ENCODE measurements around the gene CYP4F8.
"Not testable (repeated sequence)": the region's sequence is repeated elsewhere in the genome, so short reads cannot be mapped to it uniquely, and the experiment has no call there.

The CYP4F8 gene

GRCh38 chr19:15614507-15615379 lies at the start of gene CYP4F8:
CYP4F8 (plus strand) TSS chr19:15615218; CDS start chr19:15615617, 399 bp downstream.
- DNase-seq = no peak

- no peak for DNase-seq
Measured at GRCh38 chr19:15570420-15570819, 44.6 kb upstream of the CYP4F8 start.

DNA sequence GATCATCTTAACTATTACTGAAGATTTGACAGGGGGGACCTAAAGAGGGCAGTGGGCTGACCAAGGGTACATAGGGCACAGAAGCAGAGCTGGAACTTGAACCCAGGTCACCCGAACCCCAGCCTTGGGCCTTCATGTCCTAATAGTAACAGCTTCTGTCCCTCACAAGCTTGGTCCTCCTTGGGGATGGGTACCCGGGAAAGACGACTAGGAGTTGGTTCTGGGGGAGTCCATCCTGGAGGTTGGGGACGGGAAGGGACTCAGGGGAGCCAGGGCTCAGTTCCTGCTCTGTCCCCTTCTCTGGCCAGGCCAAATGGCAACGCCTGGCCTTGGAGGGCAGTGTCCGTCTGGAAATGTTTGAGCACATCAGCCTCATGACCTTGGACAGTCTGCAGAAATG lies 39.6 kb upstream of the CYP4F8 start:
- no peak for DNase-seq

- DNase-seq = no peak
Measured at GRCh38 chr19:15576526-15577156, 38.4 kb upstream of the CYP4F8 start.

DNA sequence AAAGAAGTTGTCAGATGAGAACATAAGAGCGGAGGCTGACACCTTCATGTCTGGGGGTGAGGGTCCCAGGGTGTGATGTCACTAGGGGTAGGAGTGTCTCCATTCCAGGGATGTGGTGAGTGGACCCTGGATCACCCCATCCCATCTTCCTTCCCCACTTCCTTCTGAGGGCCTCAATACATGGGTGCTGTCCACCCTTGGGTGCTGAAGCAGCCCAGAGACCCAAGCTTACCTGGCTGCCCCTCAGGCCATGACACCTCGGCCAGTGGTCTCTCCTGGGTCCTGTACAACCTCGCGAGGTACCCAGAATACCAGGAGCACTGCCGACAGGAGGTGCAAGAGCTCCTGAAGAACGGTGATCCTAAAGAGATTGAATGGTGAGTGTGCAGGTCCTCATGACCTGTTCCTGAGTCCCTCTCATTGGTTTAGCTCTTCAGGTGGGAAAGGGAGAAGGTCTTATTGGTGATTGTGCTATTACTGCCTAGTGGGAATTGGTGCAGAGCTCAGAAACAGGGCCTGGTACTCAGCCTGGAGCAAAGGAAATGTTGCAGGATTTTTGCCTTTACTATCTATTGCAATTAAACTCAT lies 37.7 kb upstream of the CYP4F8 start:
- no peak for DNase-seq

- DNase-seq = no peak
Measured at GRCh38 chr19:15583346-15583745, 31.7 kb upstream of the CYP4F8 start.

GRCh38 chr19:15584095-15584494 lies 30.9 kb upstream of the CYP4F8 start:
- no peak for DNase-seq

DNA sequence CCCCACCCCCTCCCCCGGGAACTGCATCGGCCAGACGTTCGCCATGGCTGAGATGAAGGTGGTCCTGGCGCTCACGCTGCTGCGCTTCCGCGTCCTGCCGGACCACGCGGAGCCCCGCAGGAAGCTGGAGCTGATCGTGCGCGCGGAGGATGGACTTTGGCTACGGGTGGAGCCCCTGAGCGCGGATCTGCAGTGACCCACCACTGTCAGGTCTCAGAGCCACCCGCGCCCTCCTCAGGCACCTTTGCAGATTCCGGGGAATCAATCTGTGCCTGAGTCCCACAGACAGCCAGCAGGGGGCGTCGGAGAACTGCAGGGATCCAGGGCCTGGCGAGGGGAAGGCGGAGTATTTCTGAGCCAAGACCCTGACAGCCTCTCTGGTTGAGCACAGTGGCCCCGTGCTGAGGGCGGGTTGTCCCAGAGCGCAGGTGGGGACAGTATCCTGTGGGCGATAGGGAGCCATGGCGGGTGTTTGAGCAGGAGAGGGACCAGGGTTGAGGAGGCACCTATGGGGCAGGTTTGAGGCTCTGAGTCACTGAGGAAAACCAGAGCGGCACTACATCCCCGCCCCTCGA lies 30.4 kb upstream of the CYP4F8 start:
- peak; percentile 0 to 12 for DNase-seq

GRCh38 chr19:15587663-15588062 lies 27.4 kb upstream of the CYP4F8 start:
- no peak for DNase-seq

DNA sequence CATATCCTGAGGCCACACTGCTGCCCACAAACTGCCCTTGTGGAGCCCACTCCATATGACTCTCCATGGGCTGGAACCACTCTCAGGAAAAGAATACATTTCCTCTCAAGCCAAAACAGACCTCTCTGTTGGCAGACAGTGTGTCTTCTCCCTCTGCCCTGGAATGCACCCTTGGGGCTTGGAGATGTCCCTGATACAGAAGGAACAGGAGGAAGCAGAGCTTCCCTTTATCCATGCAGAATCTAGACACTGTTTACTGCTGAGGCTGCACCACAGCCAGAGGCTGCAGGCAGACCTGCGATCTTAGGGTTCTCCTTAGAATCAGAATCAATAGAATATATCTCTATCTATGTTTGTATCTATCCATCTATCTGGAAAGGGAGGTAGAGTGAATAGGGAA lies 26.8 kb upstream of the CYP4F8 start:
- DNase-seq = no peak

- DNase-seq = no peak
Measured at GRCh38 chr19:15589760-15590451, 25.1 kb upstream of the CYP4F8 start.

GRCh38 chr19:15591796-15592195 lies 23.2 kb upstream of the CYP4F8 start:
- DNase-seq = no peak

DNA sequence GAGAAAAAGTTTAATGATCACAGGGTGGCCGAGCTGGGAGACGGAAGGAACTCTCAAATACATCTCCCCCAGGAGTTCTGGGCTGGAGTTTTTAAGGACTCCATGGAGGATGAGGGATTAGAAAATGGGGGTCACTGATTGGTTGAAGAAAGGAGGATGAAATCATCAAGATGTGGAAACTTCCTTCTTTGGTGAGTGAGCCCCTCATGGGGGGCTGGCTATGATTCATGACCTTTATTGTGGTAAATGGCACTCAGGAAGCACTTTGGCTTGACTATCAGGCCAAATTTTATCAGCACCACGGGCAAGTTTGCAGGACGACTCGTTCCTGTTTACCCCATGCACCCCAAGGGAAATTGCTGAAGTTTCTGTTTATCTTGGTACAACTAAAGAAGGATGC lies 22.5 kb upstream of the CYP4F8 start:
- DNase-seq = not testable (repeated sequence)

GRCh38 chr19:15593766-15594165 lies 21.3 kb upstream of the CYP4F8 start:
- DNase-seq = not testable (repeated sequence)

- no peak for DNase-seq
Measured at GRCh38 chr19:15595069-15595468, 19.9 kb upstream of the CYP4F8 start.

GRCh38 chr19:15607978-15608925 lies 6.8 kb upstream of the CYP4F8 start:
- DNase-seq = not testable (repeated sequence)

DNA sequence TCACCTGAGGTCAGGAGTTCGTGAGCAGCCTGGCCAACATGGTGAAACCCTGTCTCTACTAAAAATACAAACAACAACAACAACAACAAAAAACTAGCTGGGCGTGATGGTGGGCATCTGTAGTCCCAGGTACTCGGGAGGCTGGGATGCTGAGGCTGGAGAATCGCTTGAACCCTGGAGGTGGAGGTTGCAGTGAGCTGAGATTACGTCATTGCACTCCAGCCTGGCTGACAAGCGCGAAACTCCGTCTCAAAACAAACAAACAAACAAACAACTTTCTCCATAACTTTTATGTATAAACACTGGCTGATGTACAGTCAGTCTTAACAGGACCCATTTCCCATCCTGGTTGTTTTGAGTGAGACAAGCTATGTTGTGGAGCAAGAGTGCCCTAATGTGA lies 5.8 kb upstream of the CYP4F8 start:
- no peak for DNase-seq

DNA sequence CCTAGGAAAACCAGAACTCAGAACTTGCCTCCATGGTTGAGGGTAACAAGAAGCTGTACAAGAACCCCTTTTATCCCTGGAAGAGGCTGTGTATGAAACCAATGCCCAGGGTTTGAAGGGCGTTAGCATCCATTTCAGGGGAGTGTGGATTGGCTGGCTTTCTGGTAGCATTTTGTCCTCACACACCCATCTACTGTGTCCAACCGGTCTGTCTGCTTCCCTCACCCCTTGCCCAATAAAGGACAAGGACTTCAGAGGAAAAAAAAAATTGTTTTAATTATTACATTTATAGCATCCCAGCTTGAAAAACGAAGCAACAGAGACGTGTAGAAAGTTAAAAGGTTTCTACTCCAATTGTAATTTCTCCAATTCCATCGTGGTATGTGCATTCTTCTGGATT lies 2.7 kb upstream of the CYP4F8 start:
- DNase-seq = no peak

- no peak for DNase-seq
Measured at GRCh38 chr19:15613338-15613737, 1.7 kb upstream of the CYP4F8 start.

DNA sequence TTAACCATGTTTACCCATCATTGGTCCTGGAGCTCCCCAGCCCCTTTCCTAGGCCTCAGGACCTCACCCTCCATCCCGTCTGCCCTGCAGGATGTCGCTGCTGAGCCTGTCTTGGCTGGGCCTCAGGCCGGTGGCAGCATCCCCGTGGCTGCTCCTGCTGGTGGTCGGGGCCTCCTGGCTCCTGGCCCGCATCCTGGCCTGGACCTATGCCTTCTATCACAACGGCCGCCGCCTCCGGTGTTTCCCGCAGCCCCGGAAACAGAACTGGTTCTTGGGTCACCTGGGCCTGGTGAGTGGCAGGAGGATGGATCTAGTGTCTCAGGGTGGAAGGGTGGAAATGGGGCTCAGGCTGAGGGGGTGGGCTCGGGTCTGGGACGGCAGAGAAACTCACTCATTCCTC lies 508 bp downstream of the CYP4F8 start:
- no peak for DNase-seq

DNA sequence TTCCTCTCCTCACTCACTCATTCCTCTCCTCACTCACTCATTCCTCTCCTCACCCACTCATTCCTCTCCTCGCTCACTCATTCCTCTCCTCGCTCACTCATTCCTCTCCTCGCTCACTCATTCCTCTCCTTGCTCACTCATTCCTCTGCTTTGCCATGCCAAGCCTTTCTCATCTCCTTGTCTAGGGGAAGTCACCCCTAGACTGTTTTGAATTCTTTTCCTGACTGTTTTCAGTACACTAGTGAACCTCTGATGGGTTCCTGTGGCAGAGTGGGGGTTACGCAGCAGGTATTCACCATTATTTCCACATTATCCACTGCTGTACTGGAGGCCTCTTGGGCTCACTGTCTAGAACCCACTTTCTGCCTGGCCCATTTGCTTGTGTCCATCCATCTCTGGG lies 1.2 kb downstream of the CYP4F8 start:
- DNase-seq = no peak
